Neural cell (in vitro differentiated cells): ENCODE data around the gene C16orf90. TPM values are rescaled to one million over a fixed set of nuclear protein-coding genes. Genes with fewer than 3 reads are reported as not detected.

Source experiments
- H2AFZ ChIP-seq: fragments of 200-600, 300-800 bp; sonication (generic), shearing (Covaris generic); 2 replicates; pipeline ENCODE4 v1.6.0; 2014; ENCODE audit warnings: low read depth, mild to moderate bottlenecking, antibody characterized with exemption, low read length, moderate library complexity
- H3F3A ChIP-seq: fragments of 200-600 bp; shearing (Covaris generic); 2 replicates; pipeline ENCODE4 v1.6.1; 2016; ENCODE audit warnings: mild to moderate bottlenecking, moderate library complexity, mixed read lengths, antibody characterized with exemption, low read length; ENCODE audit not compliant: insufficient read depth, poor library complexity, severe bottlenecking
- H3K27ac ChIP-seq: fragments of 200-600, 300-800 bp; sonication (generic), shearing (Covaris generic); 2 replicates; pipeline ENCODE4 v1.5.1; 2014; ENCODE audit warnings: mild to moderate bottlenecking, low read length, moderate library complexity
- H3K27me3 ChIP-seq: fragments of 300-800, 200-600 bp; sonication (generic), shearing (Covaris generic); 2 replicates; pipeline ENCODE4 v1.6.0; 2014; ENCODE audit warnings: mild to moderate bottlenecking, low read depth, low read length, moderate library complexity; ENCODE audit not compliant: insufficient read depth
- H3K36me3 ChIP-seq: fragments of 300-800, 200-600 bp; sonication (generic), shearing (Covaris generic); 2 replicates; pipeline ENCODE4 v1.5.1; 2014; ENCODE audit warnings: mild to moderate bottlenecking, antibody characterized with exemption, low read length, moderate library complexity; ENCODE audit not compliant: insufficient read depth
- H3K4me2 ChIP-seq: fragments of 300-800, 200-600 bp; sonication (generic), shearing (Covaris generic); 2 replicates; pipeline ENCODE4 v1.6.0; 2014; ENCODE audit warnings: mild to moderate bottlenecking, low read length
- H3K4me3 ChIP-seq: fragments of 300-800, 200-600 bp; sonication (generic), shearing (Covaris generic); 2 replicates; pipeline ENCODE4 v1.5.1; 2014; ENCODE audit warnings: mild to moderate bottlenecking, low read length, moderate library complexity
- H3K79me2 ChIP-seq: fragments of 200-600 bp; shearing (Covaris generic); replicated peaks from 2 replicates; pipeline ENCODE4 v1.6.0; 2014; ENCODE audit warnings: mild to moderate bottlenecking, low read length, moderate library complexity; ENCODE audit not compliant: insufficient read depth
- H3K9ac ChIP-seq: fragments of 300-800, 200-600 bp; sonication (generic), shearing (Covaris generic); 2 replicates; pipeline ENCODE4 v1.6.1; 2016; ENCODE audit warnings: mild to moderate bottlenecking, low read length, mixed read lengths
- H3K9me2 ChIP-seq: fragments of 200-600 bp; shearing (Covaris generic); 2 replicates; pipeline ENCODE4 v1.6.1; 2016; ENCODE audit warnings: mild to moderate bottlenecking, low read length, mixed read lengths; ENCODE audit not compliant: insufficient read depth
- H3K9me3 ChIP-seq: fragments of 200-600, 300-800 bp; sonication (generic), shearing (Covaris generic); 2 replicates; pipeline ENCODE4 v1.6.1; 2016; ENCODE audit warnings: mild to moderate bottlenecking, mixed run types, low read length, moderate library complexity, mixed read lengths
- H4K20me1 ChIP-seq: fragments of 200-600 bp; shearing (Covaris generic); 2 replicates; pipeline ENCODE4 v1.6.1; 2016; ENCODE audit warnings: mild to moderate bottlenecking, mixed run types; ENCODE audit not compliant: insufficient read depth
- EP300 ChIP-seq: fragments of 450-650 bp; conservative IDR thresholded peaks from 2 replicates; pipeline ENCODE4 v1.6.1; 2014; ENCODE audit warnings: antibody characterized with exemption, mild to moderate bottlenecking, moderate library complexity; ENCODE audit not compliant: poor library complexity, severe bottlenecking
- EZH2 ChIP-seq: fragments of 200-600, 300-800 bp; shearing (Covaris generic), sonication (generic); IDR thresholded peaks from 2 replicates; pipeline ENCODE4 v1.6.1; 2014; ENCODE audit warnings: antibody characterized with exemption, low read length, borderline replicate concordance, mild to moderate bottlenecking; ENCODE audit not compliant: insufficient read depth, poor library complexity, severe bottlenecking
- MXI1 ChIP-seq: fragments of 450-650 bp; conservative IDR thresholded peaks from 2 replicates; pipeline ENCODE4 v1.6.1; 2014; ENCODE audit warnings: antibody characterized with exemption, mild to moderate bottlenecking; ENCODE audit not compliant: poor library complexity, severe bottlenecking
- POLR2AphosphoS5 ChIP-seq: IDR thresholded peaks from 2 replicates; pipeline ENCODE4 v1.6.1; 2012
- RAD21 ChIP-seq: fragments of 450-650 bp; conservative IDR thresholded peaks from 2 replicates; pipeline ENCODE4 v1.6.1; 2014; ENCODE audit warnings: antibody characterized with exemption, mild to moderate bottlenecking, moderate library complexity
- SMC3 ChIP-seq: fragments of 450-650 bp; conservative IDR thresholded peaks from 2 replicates; pipeline ENCODE4 v1.6.1; 2014; ENCODE audit warnings: antibody characterized with exemption, mild to moderate bottlenecking, moderate library complexity; ENCODE audit not compliant: poor library complexity
- TAF1 ChIP-seq: IDR thresholded peaks from 2 replicates; pipeline ENCODE4 v1.6.1; 2012; ENCODE audit warnings: low read depth
- polyA plus RNA-seq: library from polyadenylated mRNA; depleted of rRNA; stranded (reverse); fragments of >200 nt; gene quantifications from 2 replicates; pipeline ENCODE4 v1.2.3, GENCODE V29; 2014
- TF ChIP-seq, protein P1 (sequence below): IDR thresholded peaks from 2 replicates; pipeline ENCODE4 v1.6.1; 2012; ENCODE audit warnings: borderline replicate concordance
- TF ChIP-seq, protein P2 (sequence below): fragments of 450-650 bp; IDR thresholded peaks from 2 replicates; pipeline ENCODE4 v1.5.1; 2014; ENCODE audit warnings: antibody characterized with exemption, mild to moderate bottlenecking, moderate library complexity; ENCODE audit not compliant: poor library complexity, severe bottlenecking

The C16orf90 gene
- polyA plus RNA-seq, 1 donor from 2014 or later: not detected

GRCh38 chr16:3481696-3482658 lies 13.3 kb downstream of the C16orf90 start:
- H3K36me3 ChIP-seq: no peaks in the 10 kb centered on the region
- no peak overlapping the region for H3K27ac ChIP-seq
- H4K20me1 ChIP-seq: no peaks in the 10 kb centered on the region

GRCh38 chr16:3480901-3481695 lies 14.2 kb downstream of the C16orf90 start:
- Histone ChIP-seq H3K9me3 (no peaks in the 10 kb centered on the region), H4K20me1 (no peaks in the 10 kb centered on the region), H3K4me2 (no peak overlapping the region), H3K9ac (no peak overlapping the region), H3K27me3 (no peaks in the 10 kb centered on the region), H3K27ac (no peak overlapping the region), H3K9me2 (no peaks in the 10 kb centered on the region), H3K4me3 (no peak overlapping the region), H3F3A (no peaks in the 10 kb centered on the region), H3K36me3 (no peaks in the 10 kb centered on the region), H2AFZ (no peak overlapping the region), H3K79me2 (no peaks in the 10 kb centered on the region)
- TF ChIP-seq, protein P1, sequence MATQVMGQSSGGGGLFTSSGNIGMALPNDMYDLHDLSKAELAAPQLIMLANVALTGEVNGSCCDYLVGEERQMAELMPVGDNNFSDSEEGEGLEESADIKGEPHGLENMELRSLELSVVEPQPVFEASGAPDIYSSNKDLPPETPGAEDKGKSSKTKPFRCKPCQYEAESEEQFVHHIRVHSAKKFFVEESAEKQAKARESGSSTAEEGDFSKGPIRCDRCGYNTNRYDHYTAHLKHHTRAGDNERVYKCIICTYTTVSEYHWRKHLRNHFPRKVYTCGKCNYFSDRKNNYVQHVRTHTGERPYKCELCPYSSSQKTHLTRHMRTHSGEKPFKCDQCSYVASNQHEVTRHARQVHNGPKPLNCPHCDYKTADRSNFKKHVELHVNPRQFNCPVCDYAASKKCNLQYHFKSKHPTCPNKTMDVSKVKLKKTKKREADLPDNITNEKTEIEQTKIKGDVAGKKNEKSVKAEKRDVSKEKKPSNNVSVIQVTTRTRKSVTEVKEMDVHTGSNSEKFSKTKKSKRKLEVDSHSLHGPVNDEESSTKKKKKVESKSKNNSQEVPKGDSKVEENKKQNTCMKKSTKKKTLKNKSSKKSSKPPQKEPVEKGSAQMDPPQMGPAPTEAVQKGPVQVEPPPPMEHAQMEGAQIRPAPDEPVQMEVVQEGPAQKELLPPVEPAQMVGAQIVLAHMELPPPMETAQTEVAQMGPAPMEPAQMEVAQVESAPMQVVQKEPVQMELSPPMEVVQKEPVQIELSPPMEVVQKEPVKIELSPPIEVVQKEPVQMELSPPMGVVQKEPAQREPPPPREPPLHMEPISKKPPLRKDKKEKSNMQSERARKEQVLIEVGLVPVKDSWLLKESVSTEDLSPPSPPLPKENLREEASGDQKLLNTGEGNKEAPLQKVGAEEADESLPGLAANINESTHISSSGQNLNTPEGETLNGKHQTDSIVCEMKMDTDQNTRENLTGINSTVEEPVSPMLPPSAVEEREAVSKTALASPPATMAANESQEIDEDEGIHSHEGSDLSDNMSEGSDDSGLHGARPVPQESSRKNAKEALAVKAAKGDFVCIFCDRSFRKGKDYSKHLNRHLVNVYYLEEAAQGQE: no peak
- TF ChIP-seq EZH2: no peak
- no peak for TF ChIP-seq RAD21
- TF ChIP-seq POLR2AphosphoS5: no peak
- TF ChIP-seq MXI1: no peak
- TF ChIP-seq TAF1: no peak
- TF ChIP-seq SMC3: no peak
- TF ChIP-seq, protein P2, sequence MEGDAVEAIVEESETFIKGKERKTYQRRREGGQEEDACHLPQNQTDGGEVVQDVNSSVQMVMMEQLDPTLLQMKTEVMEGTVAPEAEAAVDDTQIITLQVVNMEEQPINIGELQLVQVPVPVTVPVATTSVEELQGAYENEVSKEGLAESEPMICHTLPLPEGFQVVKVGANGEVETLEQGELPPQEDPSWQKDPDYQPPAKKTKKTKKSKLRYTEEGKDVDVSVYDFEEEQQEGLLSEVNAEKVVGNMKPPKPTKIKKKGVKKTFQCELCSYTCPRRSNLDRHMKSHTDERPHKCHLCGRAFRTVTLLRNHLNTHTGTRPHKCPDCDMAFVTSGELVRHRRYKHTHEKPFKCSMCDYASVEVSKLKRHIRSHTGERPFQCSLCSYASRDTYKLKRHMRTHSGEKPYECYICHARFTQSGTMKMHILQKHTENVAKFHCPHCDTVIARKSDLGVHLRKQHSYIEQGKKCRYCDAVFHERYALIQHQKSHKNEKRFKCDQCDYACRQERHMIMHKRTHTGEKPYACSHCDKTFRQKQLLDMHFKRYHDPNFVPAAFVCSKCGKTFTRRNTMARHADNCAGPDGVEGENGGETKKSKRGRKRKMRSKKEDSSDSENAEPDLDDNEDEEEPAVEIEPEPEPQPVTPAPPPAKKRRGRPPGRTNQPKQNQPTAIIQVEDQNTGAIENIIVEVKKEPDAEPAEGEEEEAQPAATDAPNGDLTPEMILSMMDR: no peak
- TF ChIP-seq EP300: no peak

More at GRCh38 chr16:3481696-3482658, 13.3 kb downstream of the C16orf90 start:
- Histone ChIP-seq H3K79me2 (no peaks in the 10 kb centered on the region), H3K9me3 (no peaks in the 10 kb centered on the region), H3K27me3 (no peaks in the 10 kb centered on the region), H3K4me2 (no peak overlapping the region), H2AFZ (no peak overlapping the region), H3K9me2 (no peaks in the 10 kb centered on the region), H3K9ac (no peak overlapping the region), H3K4me3 (no peak overlapping the region), H3F3A (no peaks in the 10 kb centered on the region)
- TF ChIP-seq SMC3: no peak
- no peak for TF ChIP-seq POLR2AphosphoS5
- no peak for TF ChIP-seq MXI1
- TF ChIP-seq, protein P1: no peak
- TF ChIP-seq TAF1: no peak
